GM21390 (cell line): ENCODE results near the gene CCDC17.
"Not testable (repeated sequence)": the region's sequence is repeated elsewhere in the genome, so short reads cannot be mapped to it uniquely, and the experiment has no call there.

ENCODE experiments used
- ATAC-seq: cut with Tn5 transposase; IDR thresholded peaks from one replicate; pipeline ENCODE4 v1.9.1; 2021; ENCODE audit not compliant: unreplicated experiment

CCDC17 gene

GRCh38 chr1:45622524-45623394 is 1.1 kb downstream of the CCDC17 start:
- ATAC-seq = no peak

GRCh38 chr1:45621895-45622523 is 1.8 kb downstream of the CCDC17 start:
- ATAC-seq = no peak

GRCh38 chr1:45621501-45621836 is 2.4 kb downstream of the CCDC17 start:
- ATAC-seq = no peak

GRCh38 chr1:45620588-45621500 is 3.0 kb downstream of the CCDC17 start:
- ATAC-seq = no peak

- no peak for ATAC-seq
Observed at GRCh38 chr1:45619149-45619921, 4.5 kb downstream of the CCDC17 start.

GRCh38 chr1:45617618-45618017 is 6.2 kb downstream of the CCDC17 start:
- ATAC-seq = no peak

GRCh38 chr1:45615885-45616284 is 8.0 kb downstream of the CCDC17 start:
- ATAC-seq = no peak

- ATAC-seq = no peak
Observed at GRCh38 chr1:45612941-45613579, 10.8 kb downstream of the CCDC17 start.

GRCh38 chr1:45610589-45611226 is 13.1 kb downstream of the CCDC17 start:
- no peak for ATAC-seq

GRCh38 chr1:45608175-45609156 is 15.4 kb downstream of the CCDC17 start:
- ATAC-seq = no peak

GRCh38 chr1:45607404-45608074 is 16.3 kb downstream of the CCDC17 start:
- no peak for ATAC-seq

GRCh38 chr1:45604239-45604638 is 19.6 kb downstream of the CCDC17 start:
- ATAC-seq = no peak

- ATAC-seq = not testable (repeated sequence)
Observed at GRCh38 chr1:45596765-45597164, 27.1 kb downstream of the CCDC17 start.

GRCh38 chr1:45594412-45594811 is 29.4 kb downstream of the CCDC17 start:
- no peak for ATAC-seq

- ATAC-seq = no peak
Observed at GRCh38 chr1:45589861-45590260, 34.0 kb downstream of the CCDC17 start.

- no peak for ATAC-seq
Observed at GRCh38 chr1:45586769-45587168, 37.1 kb downstream of the CCDC17 start.

GRCh38 chr1:45585496-45586075 is 38.3 kb downstream of the CCDC17 start:
- ATAC-seq = no peak

- no peak for ATAC-seq
Observed at GRCh38 chr1:45585110-45585426, 38.8 kb downstream of the CCDC17 start.
